Skeletal muscle satellite cell (primary cell): ENCODE measurements around the gene CORO7.

Experiments
- H3K27me3 ChIP-seq: 2 replicates; pipeline ENCODE4 v1.7.0; 2013; ENCODE audit warnings: low read length; ENCODE audit not compliant: control insufficient read depth, insufficient read depth
- H3K36me3 ChIP-seq: 2 replicates; pipeline ENCODE4 v1.7.0; 2013; ENCODE audit warnings: mild to moderate bottlenecking, control low read depth, low read length; ENCODE audit not compliant: insufficient read depth
- H3K4me1 ChIP-seq: 2 replicates; pipeline ENCODE4 v1.7.0; 2013; ENCODE audit warnings: low read length; ENCODE audit not compliant: control insufficient read depth, insufficient read depth
- H3K4me2 ChIP-seq: 2 replicates; pipeline ENCODE4 v1.7.0; 2013; ENCODE audit warnings: mild to moderate bottlenecking, low read length
- H3K4me3 ChIP-seq: 2 replicates; pipeline ENCODE4 v1.7.0; 2013; ENCODE audit warnings: low read length
- H3K9ac ChIP-seq: 2 replicates; pipeline ENCODE4 v1.7.0; 2013; ENCODE audit warnings: mild to moderate bottlenecking, low read depth, low read length, moderate library complexity
- H3K9me3 ChIP-seq: replicated peaks from 2 replicates; pipeline ENCODE4 v1.7.0; 2013; ENCODE audit warnings: mild to moderate bottlenecking, control low read depth, low read length

Gene CORO7

DNA sequence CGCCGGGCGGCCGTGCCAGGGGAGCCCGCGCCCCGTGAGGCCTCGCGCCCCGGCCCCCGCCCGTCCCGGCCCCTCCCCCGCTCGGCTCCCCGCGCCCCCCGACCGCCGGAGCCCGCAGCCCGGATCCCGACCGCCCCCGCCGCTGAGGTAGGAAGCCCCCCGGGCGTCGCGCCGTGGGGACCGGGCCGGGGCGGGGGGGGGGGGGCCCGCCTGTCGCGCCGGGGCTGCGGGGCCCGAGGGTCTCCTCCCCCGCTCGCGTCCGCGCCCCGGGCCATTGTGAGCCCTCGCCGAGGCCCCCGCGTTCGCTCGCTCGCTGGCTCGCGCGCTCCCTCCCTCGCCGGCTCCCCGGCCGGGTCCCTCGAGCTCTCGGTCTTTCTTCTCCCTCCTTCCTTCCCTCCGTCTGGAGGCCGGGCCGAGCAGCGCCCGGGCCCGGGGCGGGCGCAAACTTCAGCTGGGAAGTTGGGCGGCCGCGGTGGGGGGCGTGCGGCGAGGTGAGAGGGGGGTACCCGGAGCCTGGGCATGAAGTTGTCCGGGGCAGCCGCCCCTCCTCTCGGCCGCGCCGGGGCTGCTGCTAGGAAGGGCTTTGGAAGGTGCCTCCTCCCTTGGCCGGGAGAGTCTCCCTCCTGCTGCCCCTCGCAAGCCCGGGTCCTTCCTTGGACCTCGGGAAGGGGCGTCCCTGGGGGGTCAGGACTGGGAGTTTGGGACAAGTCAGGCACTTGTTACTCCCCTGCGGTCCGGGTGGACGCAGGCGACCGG, 100.1 kb downstream of the CORO7 start:
- H3K27me3 ChIP-seq: no peaks in the 10 kb centered on the region
- H3K9me3 ChIP-seq: no peaks in the 10 kb centered on the region
- H3K4me1 ChIP-seq: peaks cover 43% of the 10 kb centered on the region
- no peaks in the 10 kb centered on the region for H3K36me3 ChIP-seq
- H3K4me2 ChIP-seq: peak overlapping the region; percentile 93
- H3K9ac ChIP-seq: peak overlapping the region; percentile 72
- peak overlapping the region; percentile 75 for H3K4me3 ChIP-seq

DNA sequence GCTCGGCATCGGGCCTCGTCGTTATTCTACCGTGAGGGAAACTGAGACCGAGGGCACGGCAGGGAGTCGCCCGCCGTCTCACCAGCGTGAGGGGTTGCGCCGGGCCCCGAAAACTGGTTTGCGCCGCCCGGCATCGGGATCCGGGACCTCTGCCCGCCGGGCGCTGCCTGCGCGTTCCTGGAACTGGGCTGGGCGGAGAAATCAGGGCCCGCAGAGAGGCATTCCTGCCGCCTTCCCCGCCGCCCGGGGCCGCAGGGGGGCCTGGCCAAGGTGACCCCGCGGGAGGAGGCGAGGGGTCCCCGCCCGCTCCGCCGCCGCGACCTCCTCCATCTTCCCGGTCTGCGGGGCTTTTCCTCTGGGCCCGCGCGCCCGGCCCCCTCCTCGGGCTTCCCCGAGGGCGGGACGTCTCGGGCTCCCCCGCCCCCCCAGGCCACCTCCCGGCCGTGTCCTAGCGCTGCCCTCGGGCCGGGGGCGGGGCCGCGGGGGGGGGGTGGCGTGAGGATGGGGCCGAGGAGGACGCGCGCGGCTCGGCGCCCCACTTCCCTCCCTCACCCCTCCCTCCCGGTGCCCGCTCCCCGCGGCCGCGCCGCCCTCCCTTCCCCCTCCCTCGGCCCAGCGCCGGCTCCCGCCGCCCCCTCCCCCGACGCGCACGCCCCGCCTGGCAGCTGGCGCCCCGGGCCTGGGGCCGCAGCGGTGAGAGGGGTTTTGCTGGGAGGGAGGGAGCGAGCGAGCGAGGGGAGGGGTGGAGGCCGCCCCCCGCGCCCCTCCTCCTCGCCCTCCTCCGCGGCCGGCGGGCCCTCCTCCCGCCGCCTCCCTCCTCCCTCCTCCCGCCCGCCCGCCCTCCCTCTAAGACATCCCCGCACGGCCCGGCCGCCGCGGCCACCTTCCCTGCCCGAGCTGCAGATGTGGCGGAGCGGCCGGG, 100.9 kb downstream of the CORO7 start, which contains the start of gene GLIS2:
Gene GLIS2, plus strand, starts transcription at position 882 of the 922 bp plus-strand sequence. CDS start 16,214 bp downstream, outside the sequence.
- H3K4me2 ChIP-seq: peak within 1 kb of the TSS; percentile 97
- H3K4me3 ChIP-seq: peak within 1 kb of the TSS; percentile 78
- H3K27me3 ChIP-seq: no peaks in the 10 kb centered on the region
- no peaks in the 10 kb centered on the region for H3K9me3 ChIP-seq
- H3K9ac ChIP-seq: peak within 1 kb of the TSS; percentile 81
- peaks cover 42% of the 10 kb centered on the region for H3K4me1 ChIP-seq
- no peaks in the 10 kb centered on the region for H3K36me3 ChIP-seq

DNA sequence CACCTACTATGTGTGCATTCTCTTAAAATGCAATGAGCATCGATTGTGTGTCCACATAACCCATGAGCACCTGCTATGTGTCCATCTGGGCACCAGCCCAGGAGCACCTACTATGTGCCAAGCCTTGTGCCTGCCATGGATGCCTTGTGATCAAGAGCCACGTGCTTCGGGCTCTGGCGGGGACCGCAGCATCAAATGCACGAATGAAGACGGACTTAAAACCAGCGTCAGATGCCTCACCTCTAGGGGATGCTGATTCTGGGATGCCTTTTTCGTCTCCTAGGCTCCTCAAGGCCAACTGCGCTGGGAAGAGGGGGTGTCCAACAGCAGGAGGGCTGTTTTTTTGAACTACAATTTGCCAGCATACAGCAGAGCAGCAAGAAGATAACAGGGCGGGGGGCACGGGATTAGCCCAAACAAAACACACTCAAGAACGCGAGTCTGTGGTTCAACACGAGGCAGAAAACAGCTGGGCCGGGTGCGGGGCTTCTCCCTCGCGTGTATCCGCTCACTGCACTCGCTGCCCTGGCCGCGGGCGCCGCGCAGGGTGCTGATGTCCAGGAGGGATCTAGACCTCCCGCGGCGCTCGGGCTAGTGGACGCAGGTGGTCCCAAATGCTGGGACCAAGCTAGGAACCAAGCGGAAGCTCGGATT, 101.7 kb downstream of the CORO7 start:
- Histone ChIP-seq H3K9me3 (no peaks in the 10 kb centered on the region), H3K9ac (peak overlapping the region; percentile 81), H3K36me3 (no peaks in the 10 kb centered on the region), H3K4me1 (peaks cover 34% of the 10 kb centered on the region), H3K4me3 (peak overlapping the region; percentile 78), H3K27me3 (no peaks in the 10 kb centered on the region), H3K4me2 (peak overlapping the region; percentile 97)

DNA sequence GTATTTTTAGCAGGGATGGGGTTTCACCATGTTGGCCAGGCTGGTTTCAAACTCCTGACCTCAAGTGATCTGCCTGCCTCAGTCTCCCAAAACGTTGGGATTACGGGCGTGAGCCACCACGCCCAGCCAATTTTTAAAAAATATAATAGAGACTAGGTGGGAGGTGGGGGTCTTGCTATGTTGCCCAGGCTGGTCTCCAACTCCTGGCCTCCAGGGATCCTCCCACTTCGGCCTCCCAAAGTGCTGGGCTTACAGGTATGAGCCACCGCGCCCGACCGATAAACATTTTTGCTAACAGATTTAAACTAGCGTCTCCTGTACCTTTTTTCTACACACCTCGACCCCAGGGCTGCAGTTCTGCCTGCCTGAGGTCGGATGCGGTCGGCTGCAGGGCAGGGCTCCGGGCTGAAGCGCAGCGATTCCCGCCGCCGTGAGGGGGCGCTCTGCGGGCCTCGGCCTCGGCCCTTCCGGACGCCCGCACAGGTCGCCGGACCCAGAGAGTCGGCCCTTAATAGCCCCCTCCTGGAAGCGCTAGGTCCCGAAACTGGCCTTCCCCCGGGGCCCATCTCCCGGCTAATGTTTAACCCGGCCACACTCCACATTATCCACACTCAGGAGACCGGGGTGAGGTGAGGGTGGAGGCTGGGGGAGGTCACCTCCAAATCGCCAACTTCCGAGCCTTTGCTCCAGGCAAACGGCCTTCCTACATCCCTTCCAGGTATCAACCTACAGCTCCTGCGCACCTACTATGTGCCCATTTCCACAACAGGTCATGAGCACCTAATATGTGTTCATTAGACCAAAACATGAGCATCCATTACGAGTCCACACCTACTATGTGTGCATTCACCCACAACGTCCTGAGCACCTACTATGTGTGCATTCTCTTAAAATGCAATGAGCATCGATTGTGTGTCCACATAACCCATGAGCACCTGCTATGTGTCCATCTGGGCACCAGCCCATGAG, 102.5 kb downstream of the CORO7 start:
- H3K36me3 ChIP-seq: no peaks in the 10 kb centered on the region
- no peak overlapping the region for H3K4me3 ChIP-seq
- no peaks in the 10 kb centered on the region for H3K9me3 ChIP-seq
- H3K4me2 ChIP-seq: no peak overlapping the region
- H3K27me3 ChIP-seq: no peaks in the 10 kb centered on the region
- no peak overlapping the region for H3K9ac ChIP-seq
- peaks cover 26% of the 10 kb centered on the region for H3K4me1 ChIP-seq

DNA sequence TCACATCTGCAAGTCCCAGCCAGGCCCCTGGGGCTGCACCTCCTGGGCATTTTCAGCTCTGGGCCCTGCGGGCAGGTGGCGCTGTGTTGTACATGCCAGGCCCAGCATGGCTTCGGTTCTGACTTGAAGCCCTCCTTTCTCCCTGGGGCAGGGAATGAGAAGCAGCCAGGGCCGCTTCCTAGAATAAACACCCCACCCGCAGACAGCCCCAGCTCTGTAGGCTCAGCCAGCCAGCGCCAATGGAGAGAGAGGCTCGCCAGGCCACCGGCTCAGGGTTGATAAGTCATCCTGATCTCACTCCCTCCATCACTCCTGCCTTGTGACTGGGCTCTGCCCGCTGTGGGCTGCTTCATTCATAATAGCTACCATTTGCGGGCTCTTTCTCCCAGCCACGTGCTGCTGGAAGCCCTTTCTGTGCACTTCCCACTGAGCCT, 106.5 kb downstream of the CORO7 start:
- Histone ChIP-seq H3K4me3 (no peak overlapping the region), H3K9me3 (no peaks in the 10 kb centered on the region), H3K36me3 (no peaks in the 10 kb centered on the region), H3K27me3 (no peaks in the 10 kb centered on the region), H3K4me2 (no peak overlapping the region), H3K9ac (no peak overlapping the region), H3K4me1 (peaks cover 14% of the 10 kb centered on the region)

DNA sequence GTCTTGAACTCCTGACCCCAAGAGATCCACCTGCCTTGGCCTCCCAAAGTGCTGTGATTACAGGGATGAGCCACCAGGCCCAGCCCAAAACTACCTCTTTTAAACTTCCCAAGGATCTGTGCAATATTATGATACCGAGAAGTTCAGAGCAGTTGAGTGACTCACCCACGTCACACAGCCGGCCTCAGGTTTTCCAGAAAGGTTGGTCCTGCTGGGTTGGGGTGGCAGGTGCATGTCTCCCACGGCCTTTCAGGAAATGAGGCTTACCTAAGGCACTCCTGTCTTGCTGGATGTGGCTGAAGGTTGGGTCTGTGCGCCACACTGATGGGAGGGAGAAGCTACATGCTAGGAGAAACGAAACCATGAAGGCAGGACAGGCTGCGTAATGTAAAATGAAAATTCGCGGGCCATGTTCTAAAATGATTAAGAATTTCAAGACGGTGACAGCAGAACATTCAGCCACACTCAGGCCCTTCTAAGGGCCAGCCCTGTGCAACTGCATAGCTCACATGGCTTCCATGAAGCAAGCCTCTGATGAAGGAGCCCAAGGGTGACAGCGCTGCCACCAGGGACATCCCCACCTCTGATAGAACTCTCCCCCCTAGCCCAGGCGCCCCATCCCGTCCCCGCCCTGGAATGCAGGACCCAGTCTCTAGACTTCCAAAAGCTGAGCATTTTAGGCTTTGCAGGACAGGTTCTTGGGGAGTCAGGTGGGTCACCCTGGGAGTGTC, 107.1 kb downstream of the CORO7 start:
- H3K9me3 ChIP-seq: no peaks in the 10 kb centered on the region
- no peaks in the 10 kb centered on the region for H3K36me3 ChIP-seq
- H3K27me3 ChIP-seq: no peaks in the 10 kb centered on the region
- H3K9ac ChIP-seq: no peak overlapping the region
- no peak overlapping the region for H3K4me2 ChIP-seq
- H3K4me1 ChIP-seq: peaks cover 15% of the 10 kb centered on the region
- H3K4me3 ChIP-seq: no peak overlapping the region

DNA sequence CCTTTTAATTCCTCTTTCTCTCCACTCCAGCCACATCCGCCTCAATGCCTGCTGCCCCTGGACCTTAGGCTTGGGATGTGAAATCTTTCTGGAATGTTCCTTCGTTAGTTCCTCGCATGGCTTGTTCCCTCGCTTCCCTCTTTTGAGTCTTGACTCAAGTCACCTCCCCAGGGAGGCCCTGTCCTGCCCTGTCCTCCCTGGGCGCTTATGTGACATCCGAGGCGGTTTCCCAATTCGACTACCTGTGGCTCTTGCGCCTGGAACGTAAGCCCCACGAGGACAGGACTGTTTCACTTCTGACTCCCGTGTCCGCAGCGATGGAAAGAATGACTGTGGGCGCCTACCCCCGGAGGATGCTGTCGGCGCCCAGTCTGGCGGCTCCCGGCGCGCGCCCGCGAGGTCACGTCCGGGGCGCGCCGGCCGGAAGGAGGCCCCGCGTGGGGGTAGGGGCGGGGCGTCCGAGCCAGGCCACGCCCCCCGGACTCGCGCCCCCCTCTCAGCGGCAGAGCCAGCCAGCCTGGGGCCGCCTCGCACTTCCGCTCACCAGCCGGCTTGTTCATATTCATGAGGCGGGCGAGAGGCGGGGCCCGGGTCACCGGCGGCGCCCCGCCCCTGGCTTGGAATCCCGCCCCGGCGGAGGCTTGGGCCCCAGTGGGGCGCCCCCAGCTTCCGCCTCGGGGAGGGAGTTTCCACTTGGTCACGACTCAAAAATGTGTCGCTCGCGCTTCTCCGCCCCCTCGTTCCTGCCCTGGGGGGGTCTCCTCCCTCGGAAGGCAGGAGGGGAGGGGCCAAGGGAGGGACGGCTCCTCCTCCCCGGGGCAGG, 109.0 kb downstream of the CORO7 start:
- H3K4me1 ChIP-seq: peaks cover 22% of the 10 kb centered on the region
- H3K4me2 ChIP-seq: peak overlapping the region; percentile 85
- no peaks in the 10 kb centered on the region for H3K36me3 ChIP-seq
- H3K9me3 ChIP-seq: no peaks in the 10 kb centered on the region
- H3K4me3 ChIP-seq: peak overlapping the region; percentile 80
- no peaks in the 10 kb centered on the region for H3K27me3 ChIP-seq
- peak overlapping the region; percentile 73 for H3K9ac ChIP-seq

DNA sequence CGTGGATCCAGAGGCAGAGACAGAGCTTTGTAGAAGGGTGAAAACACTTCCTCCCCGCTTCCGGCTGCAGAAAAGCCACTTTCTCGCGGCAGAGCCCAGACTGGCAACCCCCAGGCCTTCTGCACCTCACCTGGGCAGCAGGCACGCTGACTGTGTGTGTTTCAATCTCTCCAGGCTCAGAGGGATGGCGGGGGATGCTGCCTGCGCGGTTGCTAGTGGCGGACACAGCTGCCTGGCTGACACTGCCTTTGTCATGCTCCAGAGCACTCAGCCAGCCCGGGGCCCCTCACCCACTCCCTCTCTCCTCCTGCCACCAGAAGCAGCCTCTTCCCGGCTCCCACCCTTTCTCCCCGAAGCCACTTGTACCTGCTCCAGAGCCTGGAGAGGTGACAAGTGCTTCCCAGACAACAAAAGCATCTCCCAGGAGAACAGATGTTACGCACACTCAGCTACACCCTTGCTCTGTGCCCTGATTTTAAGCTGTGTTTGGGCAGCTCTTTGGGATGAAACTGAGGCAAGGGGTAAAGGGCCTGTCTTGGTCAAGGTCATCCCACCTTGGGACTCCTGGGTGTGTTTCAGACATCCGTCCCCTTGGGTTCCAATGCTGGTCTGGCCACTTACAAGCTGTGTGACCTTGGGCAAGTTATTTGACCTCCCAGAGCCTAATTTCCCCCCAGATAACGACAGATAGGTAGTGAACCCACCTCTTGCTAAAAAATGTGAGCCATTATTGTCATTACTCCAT, 109.8 kb downstream of the CORO7 start:
- Histone ChIP-seq H3K9ac (peak overlapping the region; percentile 73), H3K4me1 (peaks cover 22% of the 10 kb centered on the region), H3K36me3 (peaks cover 2% of the 10 kb centered on the region), H3K27me3 (no peaks in the 10 kb centered on the region), H3K4me2 (peak overlapping the region; percentile 85), H3K4me3 (peak overlapping the region; percentile 80), H3K9me3 (no peaks in the 10 kb centered on the region)
